GM12865 (cell line): ENCODE results near the gene HABP4.

ENCODE experiments used
- DNase-seq: peaks from one replicate; pipeline ENCODE4 v3.0.0; 2010; ENCODE audit warnings: low read depth
- H3K4me3 ChIP-seq: 2 replicates; pipeline ENCODE4 v1.5.1; 2011; ENCODE audit warnings: mild to moderate bottlenecking, low read depth, low read length, control low read depth
- TF ChIP-seq, protein P1 (sequence below): IDR thresholded peaks from 2 replicates; pipeline ENCODE4 v1.5.1; 2011; ENCODE audit warnings: low read length, control low read depth, low read depth, inconsistent platforms; ENCODE audit not compliant: insufficient read depth; ENCODE audit errors: missing control alignments

HABP4 gene

DNA sequence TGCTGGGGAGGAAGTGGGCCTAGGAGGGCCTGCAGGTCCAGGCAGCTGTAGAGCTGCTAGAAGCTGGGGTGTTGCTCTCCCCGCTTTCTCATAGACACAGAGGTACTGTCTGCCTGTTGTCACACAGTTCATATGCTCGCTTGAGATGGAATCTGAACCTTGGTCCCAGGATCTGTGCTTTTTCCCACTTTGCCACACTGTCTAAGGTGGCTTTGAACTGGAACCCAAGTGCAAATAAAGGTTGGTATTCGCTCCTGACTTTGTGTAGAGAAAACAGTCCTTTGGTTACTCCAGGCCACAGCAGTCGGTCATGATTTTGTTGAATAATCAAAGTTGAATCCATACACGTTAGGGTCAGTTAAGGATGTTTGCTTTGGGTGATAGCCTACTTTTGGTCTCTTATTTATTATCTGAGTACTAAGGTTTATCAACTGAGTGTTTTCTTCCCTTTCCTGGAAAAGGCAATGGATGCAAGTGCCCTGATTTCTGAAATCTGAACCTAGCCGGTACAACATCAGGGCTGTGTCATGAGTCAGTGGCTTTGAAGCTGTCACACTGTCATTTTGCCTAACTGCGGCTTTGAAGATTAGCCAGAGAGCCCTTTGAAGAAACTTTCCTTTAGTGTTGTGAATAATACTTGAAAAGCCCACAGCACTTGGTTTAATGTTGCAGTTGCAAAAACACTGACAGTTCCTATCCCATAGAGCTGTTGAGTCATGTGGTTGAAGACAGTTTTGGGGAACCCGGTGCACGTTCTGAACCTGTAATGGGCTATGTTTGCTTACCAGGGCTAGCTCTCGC is 41.3 kb downstream of the HABP4 start:
- no peak for DNase-seq
- TF ChIP-seq, protein P1, sequence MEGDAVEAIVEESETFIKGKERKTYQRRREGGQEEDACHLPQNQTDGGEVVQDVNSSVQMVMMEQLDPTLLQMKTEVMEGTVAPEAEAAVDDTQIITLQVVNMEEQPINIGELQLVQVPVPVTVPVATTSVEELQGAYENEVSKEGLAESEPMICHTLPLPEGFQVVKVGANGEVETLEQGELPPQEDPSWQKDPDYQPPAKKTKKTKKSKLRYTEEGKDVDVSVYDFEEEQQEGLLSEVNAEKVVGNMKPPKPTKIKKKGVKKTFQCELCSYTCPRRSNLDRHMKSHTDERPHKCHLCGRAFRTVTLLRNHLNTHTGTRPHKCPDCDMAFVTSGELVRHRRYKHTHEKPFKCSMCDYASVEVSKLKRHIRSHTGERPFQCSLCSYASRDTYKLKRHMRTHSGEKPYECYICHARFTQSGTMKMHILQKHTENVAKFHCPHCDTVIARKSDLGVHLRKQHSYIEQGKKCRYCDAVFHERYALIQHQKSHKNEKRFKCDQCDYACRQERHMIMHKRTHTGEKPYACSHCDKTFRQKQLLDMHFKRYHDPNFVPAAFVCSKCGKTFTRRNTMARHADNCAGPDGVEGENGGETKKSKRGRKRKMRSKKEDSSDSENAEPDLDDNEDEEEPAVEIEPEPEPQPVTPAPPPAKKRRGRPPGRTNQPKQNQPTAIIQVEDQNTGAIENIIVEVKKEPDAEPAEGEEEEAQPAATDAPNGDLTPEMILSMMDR: no peak
- no peak overlapping the region for H3K4me3 ChIP-seq

DNA sequence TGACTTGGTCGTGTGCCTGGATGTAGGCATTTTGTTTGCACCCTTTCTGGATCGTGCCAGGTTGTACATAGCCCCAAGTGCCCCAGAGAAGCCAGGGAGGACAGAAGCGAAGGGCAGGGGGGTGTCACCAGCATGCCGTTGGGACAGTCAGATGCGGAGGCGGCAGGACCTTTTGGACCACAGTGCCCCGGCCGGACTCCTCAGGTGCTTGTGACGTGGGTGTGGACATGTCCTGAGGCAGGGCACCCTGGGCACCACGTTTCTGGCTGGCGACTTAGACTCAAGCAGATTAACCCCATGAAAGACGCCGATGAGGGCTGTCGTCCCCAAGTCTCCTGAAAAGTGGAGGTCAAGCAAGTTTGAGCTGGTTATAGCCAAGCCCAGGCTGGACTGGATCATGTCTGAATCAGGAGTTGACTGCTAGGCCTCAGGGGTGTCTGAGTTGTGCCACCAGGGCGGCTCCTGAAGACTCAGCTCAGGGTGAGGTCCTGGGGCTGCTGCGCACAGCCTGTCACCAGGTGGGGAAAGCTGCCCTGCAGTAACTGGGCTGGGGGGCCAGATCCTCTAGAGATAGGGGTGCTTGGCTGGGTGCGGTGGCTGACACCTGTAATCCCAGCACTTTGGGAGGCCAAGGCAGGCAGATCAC is 42.0 kb downstream of the HABP4 start:
- DNase-seq: no peak
- H3K4me3 ChIP-seq: no peak overlapping the region
- TF ChIP-seq, protein P1: no peak

DNA sequence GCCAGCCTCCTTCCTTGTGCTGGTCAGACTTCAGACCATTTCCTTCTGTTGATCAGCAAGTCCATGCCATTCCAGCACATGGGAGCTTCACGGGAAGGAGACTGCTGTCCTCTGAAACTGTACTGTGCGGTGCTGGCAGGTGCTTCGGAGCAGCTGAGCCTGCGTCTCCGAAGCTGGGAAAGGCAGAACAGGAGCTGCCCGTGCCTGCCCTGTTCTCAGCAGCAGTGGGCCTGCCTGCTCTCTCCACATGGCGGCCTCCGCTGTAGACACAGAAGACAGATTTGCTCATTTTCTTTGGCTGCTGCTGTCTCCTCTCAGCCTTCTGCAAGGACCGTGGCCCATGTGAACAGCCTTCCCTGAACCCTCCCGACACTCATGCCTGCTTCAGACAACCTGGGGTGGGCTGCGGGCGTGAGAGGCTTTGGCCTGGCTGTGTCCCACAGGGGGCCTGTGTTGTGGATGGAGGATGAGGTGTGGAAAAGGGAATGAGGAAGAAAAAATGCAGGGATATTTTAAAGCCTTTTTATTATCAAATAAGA is 43.1 kb downstream of the HABP4 start:
- no peak overlapping the region for H3K4me3 ChIP-seq
- no peak for DNase-seq
- TF ChIP-seq, protein P1: no peak

DNA sequence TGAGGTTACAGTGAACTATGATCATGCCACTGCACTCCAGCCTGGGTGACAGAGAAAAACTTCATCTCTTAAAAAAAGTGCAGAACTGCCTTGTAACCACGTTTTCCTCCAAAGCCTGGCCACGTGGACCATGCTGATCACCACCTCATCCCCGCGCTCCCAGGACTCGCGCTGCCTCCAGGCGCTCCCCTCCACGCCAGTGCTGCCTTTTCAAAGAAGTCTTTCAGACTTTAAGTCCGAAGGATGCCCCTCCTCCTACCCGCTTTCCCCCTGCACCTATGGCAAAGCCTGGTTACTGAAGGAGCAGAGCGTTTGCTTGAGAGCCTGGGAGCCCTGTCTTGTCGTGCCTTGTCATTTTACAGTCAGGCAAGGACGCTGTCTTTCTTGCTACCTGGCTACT is 43.8 kb downstream of the HABP4 start:
- TF ChIP-seq, protein P1: no peak
- no peak for DNase-seq
- no peak overlapping the region for H3K4me3 ChIP-seq

DNA sequence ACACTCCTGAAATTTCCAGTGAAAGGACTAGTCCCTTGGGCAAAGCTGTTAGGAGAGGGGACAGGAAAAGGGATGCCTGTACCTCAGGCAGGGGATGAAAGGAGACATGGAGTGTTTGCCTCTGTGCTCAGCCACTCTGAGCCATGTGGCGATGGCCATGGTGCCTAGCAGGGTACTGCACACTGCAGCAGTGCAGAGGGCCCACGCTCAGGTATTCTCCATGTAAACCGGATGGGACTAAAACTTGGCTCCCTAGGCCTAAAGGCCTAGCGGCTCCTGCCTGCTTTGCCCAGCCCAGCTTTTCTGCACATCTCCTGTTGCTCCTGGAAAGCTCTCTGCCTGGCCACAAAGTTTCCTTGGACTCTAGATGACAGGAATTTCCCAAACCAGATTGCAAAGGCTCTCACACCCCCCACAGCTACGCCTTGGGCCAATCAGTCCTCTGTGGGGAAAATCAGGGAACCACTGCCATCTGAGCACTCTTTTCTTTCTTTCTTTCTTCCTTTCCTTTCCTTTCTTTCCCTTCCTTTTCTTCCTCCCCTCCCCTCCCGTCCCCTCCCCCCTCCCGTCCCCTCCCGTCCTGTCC is 44.3 kb downstream of the HABP4 start:
- no peak overlapping the region for H3K4me3 ChIP-seq
- TF ChIP-seq, protein P1: no peak
- DNase-seq: no peak

DNA sequence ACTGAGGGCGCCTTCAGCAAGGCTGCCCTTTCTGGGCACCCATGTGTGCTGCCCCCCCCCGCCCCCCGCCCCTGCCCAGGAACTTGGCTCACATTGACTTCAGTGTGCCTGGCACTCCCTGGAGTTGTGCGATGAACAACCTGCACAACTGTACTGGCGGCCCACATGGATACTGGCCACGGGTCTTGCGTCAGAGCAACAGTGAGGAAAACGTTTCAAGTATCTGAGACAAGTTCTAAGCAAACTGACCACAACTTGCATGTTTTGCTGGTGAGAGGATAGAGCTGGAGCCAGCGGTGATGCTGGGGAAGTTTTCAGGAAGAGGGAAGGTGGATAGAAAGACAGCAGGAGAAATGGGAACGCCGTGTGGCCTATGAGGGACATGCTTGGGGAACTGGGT is 45.4 kb downstream of the HABP4 start:
- no peak overlapping the region for H3K4me3 ChIP-seq
- TF ChIP-seq, protein P1: no peak
- no peak for DNase-seq
